Measurements from ENCODE around the gene PCDHB16.

GRCh38 chr5:141172381-141173204, 9.6 kb upstream of the PCDHB16 start, which contains the start of gene PCDHB7:
- peak; percentile 83 for TF ChIP-seq CTCF (conservative IDR thresholded peaks at IDR 0.05; ENCODE audit: low read length)
- no peak for TF ChIP-seq EZH2phosphoT487 (IDR thresholded peaks at IDR 0.05; ENCODE audit: borderline replicate concordance, low read depth, low read length)
